ENCODE results near the gene MGMT.

GRCh38 chr10:129690248-129691070 lies 223.4 kb downstream of the MGMT start:
- no peak for TF ChIP-seq CTCF (IDR thresholded peaks at IDR 0.05)
- TF ChIP-seq FOXM1 (IDR thresholded peaks at IDR 0.05; ENCODE audit: low read depth), result no peak
- TF ChIP-seq TAF1 (IDR thresholded peaks at IDR 0.05; ENCODE audit: borderline replicate concordance, low read depth, low read length), result no peak
- TF ChIP-seq EZH2phosphoT487 (IDR thresholded peaks at IDR 0.05; ENCODE audit: borderline replicate concordance, low read depth), result no peak

Data from SK-N-SH (cell line).